Effector memory CD4-positive, alpha-beta T cell (primary cell): ENCODE results near the gene NCMAP.
"Not testable (repeated sequence)": the region's sequence is repeated elsewhere in the genome, so short reads cannot be mapped to it uniquely, and the experiment has no call there.

ENCODE experiments used
- DNase-seq, 3 donors: peaks; one replicate each; pipeline ENCODE4 v3.0.0-alpha.2; 2020
- H3K27ac ChIP-seq: 2 replicates; pipeline ENCODE4 v1.7.0; 2013; ENCODE audit warnings: mild to moderate bottlenecking, low read length, moderate library complexity; ENCODE audit not compliant: insufficient read depth, poor library complexity, severe bottlenecking
- H3K27me3 ChIP-seq: replicated peaks from 2 replicates; pipeline ENCODE4 v1.7.0; 2013; ENCODE audit warnings: mild to moderate bottlenecking, low read length; ENCODE audit not compliant: insufficient read depth, control insufficient read depth, poor library complexity, severe bottlenecking
- H3K36me3 ChIP-seq: 2 replicates; pipeline ENCODE4 v1.7.0; 2013; ENCODE audit warnings: mild to moderate bottlenecking, low read length, moderate library complexity; ENCODE audit not compliant: control insufficient read depth, insufficient read depth
- H3K4me1 ChIP-seq: 2 replicates; pipeline ENCODE4 v1.7.0; 2013; ENCODE audit warnings: low read length, mild to moderate bottlenecking; ENCODE audit not compliant: control insufficient read depth, insufficient read depth, poor library complexity, severe bottlenecking
- H3K4me3 ChIP-seq: 2 replicates; pipeline ENCODE4 v1.7.0; 2013; ENCODE audit warnings: low read length, low read depth, mild to moderate bottlenecking; ENCODE audit not compliant: insufficient read depth, poor library complexity, severe bottlenecking
- H3K9me3 ChIP-seq: 2 replicates; pipeline ENCODE4 v1.7.0; 2013; ENCODE audit warnings: mild to moderate bottlenecking, low read length, moderate library complexity; ENCODE audit not compliant: control insufficient read depth

Gene NCMAP

GRCh38 chr1:24525606-24526005, 30.3 kb upstream of the NCMAP start:
- Histone ChIP-seq H3K4me1 (peaks cover 12% of the 10 kb centered on the region), H3K9me3 (no peaks in the 10 kb centered on the region), H3K4me3 (no peak overlapping the region), H3K27ac (peak overlapping the region; percentile 5), H3K27me3 (no peaks in the 10 kb centered on the region), H3K36me3 (peaks cover 32% of the 10 kb centered on the region)
- no peak for DNase-seq

DNA sequence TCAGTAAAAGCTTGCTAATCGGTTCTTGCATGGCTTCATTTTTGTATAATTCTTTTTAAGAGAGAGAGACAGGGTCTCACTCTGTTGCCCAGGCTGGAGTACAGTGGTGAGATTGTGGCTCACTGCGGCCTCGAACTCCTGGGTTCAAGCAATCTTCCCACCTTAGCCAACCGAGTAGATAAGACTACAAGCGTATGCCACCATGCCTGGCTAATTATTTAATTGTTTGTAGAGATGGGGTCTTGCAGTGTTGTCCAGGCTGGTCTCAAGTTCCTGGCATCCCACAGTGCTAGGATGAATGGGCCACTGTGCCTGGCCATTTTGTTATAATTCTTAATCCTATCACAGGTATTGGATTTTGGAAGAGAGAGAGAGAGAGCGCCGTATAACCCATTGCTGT, 29.8 kb upstream of the NCMAP start:
- no peak for DNase-seq

GRCh38 chr1:24526940-24527542, 28.8 kb upstream of the NCMAP start:
- no peak for DNase-seq
- Histone ChIP-seq H3K27ac (peak overlapping the region; percentile 15), H3K27me3 (no peaks in the 10 kb centered on the region)

More for the DNA sequence above, 29.8 kb upstream of the NCMAP start:
- H3K4me3 ChIP-seq, result no peak overlapping the region
- H3K27ac ChIP-seq, result peak overlapping the region; percentile 4
- no peaks in the 10 kb centered on the region for H3K9me3 ChIP-seq
- no peaks in the 10 kb centered on the region for H3K27me3 ChIP-seq
- peaks cover 12% of the 10 kb centered on the region for H3K4me1 ChIP-seq
- H3K36me3 ChIP-seq, result peaks cover 29% of the 10 kb centered on the region

GRCh38 chr1:24528744-24529143, 27.1 kb upstream of the NCMAP start:
- no peak for DNase-seq
- H3K36me3 ChIP-seq, result peaks cover 33% of the 10 kb centered on the region
- H3K4me1 ChIP-seq, result peaks cover 12% of the 10 kb centered on the region
- H3K27me3 ChIP-seq, result no peaks in the 10 kb centered on the region
- H3K4me3 ChIP-seq, result no peak overlapping the region
- no peaks in the 10 kb centered on the region for H3K9me3 ChIP-seq
- no peak overlapping the region for H3K27ac ChIP-seq

More at GRCh38 chr1:24526940-24527542, 28.8 kb upstream of the NCMAP start:
- H3K9me3 ChIP-seq, result no peaks in the 10 kb centered on the region
- H3K4me3 ChIP-seq, result no peak overlapping the region
- peaks cover 12% of the 10 kb centered on the region for H3K4me1 ChIP-seq
- peaks cover 32% of the 10 kb centered on the region for H3K36me3 ChIP-seq

GRCh38 chr1:24529292-24529691, 26.6 kb upstream of the NCMAP start:
- H3K4me3 ChIP-seq, H3K27ac ChIP-seq, DNase-seq, H3K27me3 ChIP-seq, H3K9me3 ChIP-seq: not testable (repeated sequence)
- peaks cover 33% of the 10 kb centered on the region for H3K36me3 ChIP-seq
- H3K4me1 ChIP-seq, result peaks cover 12% of the 10 kb centered on the region

DNA sequence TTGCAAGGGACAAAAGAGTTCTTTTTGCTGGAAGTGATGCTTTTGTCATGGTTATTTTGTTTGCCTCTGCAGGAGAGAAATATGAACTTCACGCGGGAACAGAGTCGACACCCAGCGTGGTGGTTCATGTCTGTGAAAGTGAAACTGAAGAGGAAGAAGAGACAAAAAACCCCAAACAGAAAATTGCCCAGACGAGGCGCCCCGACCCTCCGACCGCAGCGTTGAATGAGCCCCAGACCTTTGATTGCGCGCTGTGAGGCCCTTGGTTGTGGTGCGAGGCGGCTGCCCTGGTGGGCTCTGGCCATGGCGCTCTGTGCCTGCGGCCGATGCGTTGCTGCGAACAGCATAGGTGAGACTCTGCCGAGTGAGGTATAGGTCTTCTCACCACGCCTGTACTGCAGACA, 20.9 kb upstream of the NCMAP start:
- H3K9me3 ChIP-seq, result no peaks in the 10 kb centered on the region
- no peaks in the 10 kb centered on the region for H3K27me3 ChIP-seq
- peaks cover 16% of the 10 kb centered on the region for H3K36me3 ChIP-seq
- peak overlapping the region; percentile 48 for H3K4me3 ChIP-seq
- DNase-seq, result peak; percentile 69 to 72 (median 70)
- H3K27ac ChIP-seq, result peak overlapping the region; percentile 96
- H3K4me1 ChIP-seq, result peaks cover 28% of the 10 kb centered on the region

- Histone ChIP-seq H3K9me3 (no peaks in the 10 kb centered on the region), H3K4me1 (peaks cover 30% of the 10 kb centered on the region), H3K36me3 (peaks cover 16% of the 10 kb centered on the region), H3K27me3 (no peaks in the 10 kb centered on the region), H3K4me3 (peak overlapping the region; percentile 48), H3K27ac (peak overlapping the region; percentile 96)
- no peak for DNase-seq
Measured at GRCh38 chr1:24535778-24536177, 20.1 kb upstream of the NCMAP start.

DNA sequence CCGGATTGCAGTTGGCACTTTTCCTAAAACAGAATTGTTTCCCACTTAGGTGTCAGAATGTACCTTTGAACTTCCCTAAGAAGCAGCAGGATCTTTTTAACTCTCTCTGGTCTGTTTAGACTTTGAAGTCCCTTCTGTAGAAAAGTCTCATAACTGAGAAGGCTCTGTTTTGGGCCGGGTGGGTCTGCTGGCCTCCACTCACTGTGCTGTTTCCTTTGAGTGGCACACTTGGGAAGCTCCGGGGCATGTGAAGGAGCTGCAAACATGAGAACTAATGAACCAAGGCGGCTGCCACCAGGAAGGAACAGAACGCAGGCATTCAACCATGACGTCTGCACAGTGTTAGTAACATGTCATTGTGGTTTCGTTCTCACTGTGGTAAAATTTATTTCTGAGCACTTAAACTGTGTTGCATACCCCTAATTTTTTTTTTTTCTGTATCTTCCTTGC, 19.5 kb upstream of the NCMAP start:
- peak; percentile 65 to 74 (median 65) for DNase-seq
- H3K27ac ChIP-seq, result peak overlapping the region; percentile 96
- no peaks in the 10 kb centered on the region for H3K27me3 ChIP-seq

GRCh38 chr1:24540051-24540905, 15.6 kb upstream of the NCMAP start:
- DNase-seq, result no peak
- no peaks in the 10 kb centered on the region for H3K27me3 ChIP-seq
- no peaks in the 10 kb centered on the region for H3K9me3 ChIP-seq
- H3K4me1 ChIP-seq, result peaks cover 45% of the 10 kb centered on the region
- H3K36me3 ChIP-seq, result no peaks in the 10 kb centered on the region
- H3K27ac ChIP-seq, result peak overlapping the region; percentile 10
- H3K4me3 ChIP-seq, result no peak overlapping the region

More for the DNA sequence above, 19.5 kb upstream of the NCMAP start:
- H3K9me3 ChIP-seq, result no peaks in the 10 kb centered on the region
- H3K36me3 ChIP-seq, result peaks cover 12% of the 10 kb centered on the region
- H3K4me1 ChIP-seq, result peaks cover 35% of the 10 kb centered on the region
- H3K4me3 ChIP-seq, result no peak overlapping the region
